Measurements from ENCODE around the gene CNTN1. TPM values are rescaled to one million over a fixed set of nuclear protein-coding genes. Genes with fewer than 3 reads are reported as not detected.

The CNTN1 gene
- total and polyA plus RNA-seq, 11 donors: 0.01 to 0.66 (median 0.20) TPM; not detected in 2

GRCh38 chr12:40834321-40834720 lies 142.1 kb downstream of the CNTN1 start:
- intact Hi-C loops (cut with DNase I): loop anchor here in 1 of 10 donors (10.0 kb wide), 1 partner anchor 60 kb away; no protein-coding TSS in a partner anchor
- WGBS, 4 donors: 71 to 80% (median 74%) methylated on average over 5 of the region's 5 CpGs
- DNase-seq (no peak), ATAC-seq (no peak)
- peaks cover 0 to 4% (median 0%) of the 10 kb centered on the region in 9 donors for H3K27me3 ChIP-seq
- no peak overlapping the region for H3K4me3 ChIP-seq
- H3K4me1 ChIP-seq: no peaks in the 10 kb centered on the region
- TF ChIP-seq, protein P1, sequence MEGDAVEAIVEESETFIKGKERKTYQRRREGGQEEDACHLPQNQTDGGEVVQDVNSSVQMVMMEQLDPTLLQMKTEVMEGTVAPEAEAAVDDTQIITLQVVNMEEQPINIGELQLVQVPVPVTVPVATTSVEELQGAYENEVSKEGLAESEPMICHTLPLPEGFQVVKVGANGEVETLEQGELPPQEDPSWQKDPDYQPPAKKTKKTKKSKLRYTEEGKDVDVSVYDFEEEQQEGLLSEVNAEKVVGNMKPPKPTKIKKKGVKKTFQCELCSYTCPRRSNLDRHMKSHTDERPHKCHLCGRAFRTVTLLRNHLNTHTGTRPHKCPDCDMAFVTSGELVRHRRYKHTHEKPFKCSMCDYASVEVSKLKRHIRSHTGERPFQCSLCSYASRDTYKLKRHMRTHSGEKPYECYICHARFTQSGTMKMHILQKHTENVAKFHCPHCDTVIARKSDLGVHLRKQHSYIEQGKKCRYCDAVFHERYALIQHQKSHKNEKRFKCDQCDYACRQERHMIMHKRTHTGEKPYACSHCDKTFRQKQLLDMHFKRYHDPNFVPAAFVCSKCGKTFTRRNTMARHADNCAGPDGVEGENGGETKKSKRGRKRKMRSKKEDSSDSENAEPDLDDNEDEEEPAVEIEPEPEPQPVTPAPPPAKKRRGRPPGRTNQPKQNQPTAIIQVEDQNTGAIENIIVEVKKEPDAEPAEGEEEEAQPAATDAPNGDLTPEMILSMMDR (IDR thresholded peaks at IDR 0.05): no peak
- TF ChIP-seq POLR2A (IDR thresholded peaks at IDR 0.05): no peak
- peaks cover 0 to 4% (median 0%) of the 10 kb centered on the region in 12 donors for H3K9me3 ChIP-seq
- H3K27ac ChIP-seq: no peak overlapping the region
- H3K36me3 ChIP-seq: no peaks in the 10 kb centered on the region

DNA sequence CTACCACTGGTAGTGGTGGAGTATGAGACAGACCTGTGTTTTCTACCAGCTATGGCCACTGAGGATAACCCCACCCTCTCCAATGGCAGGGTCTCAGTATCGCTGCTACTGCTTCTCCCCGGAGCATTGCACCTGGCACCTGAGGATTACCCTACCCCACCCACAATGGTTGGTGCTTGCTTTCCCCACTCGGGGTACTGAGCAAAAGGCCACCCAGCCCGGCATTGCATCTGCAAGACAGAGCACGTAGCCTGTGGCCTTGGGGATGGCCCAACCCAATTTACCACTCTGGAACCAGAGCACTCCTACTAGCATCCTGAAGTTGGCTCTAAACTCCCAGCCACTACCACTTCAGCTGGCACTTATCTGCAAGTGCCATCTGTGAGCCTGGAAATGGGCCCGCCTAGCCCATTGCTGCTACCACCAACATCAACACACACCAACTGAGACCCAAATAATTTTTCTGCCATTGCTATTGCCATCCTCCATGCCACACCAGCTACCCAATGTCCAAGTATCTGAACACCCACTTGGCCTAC lies 145.7 kb downstream of the CNTN1 start:
- no peak for ATAC-seq
- TF ChIP-seq POLR2A (IDR thresholded peaks at IDR 0.05): no peak
- TF ChIP-seq, protein P1 (IDR thresholded peaks at IDR 0.05): no peak
- Histone ChIP-seq H3K4me3 (no peak overlapping the region), H3K27ac (no peak overlapping the region), H3K4me1 (no peaks in the 10 kb centered on the region), H3K36me3 (no peaks in the 10 kb centered on the region), H3K27me3 (no peaks in the 10 kb centered on the region), H3K9me3 (peaks cover 0 to 12% (median 0%) of the 10 kb centered on the region in 12 donors)
- DNase-seq: no peak
- WGBS, 4 donors: 90 to 100% (median 97%) methylated on average over 3 to 6 of the region's 6 CpGs
- intact Hi-C loops (cut with DNase I): loop anchor here in 1 of 10 donors (10.0 kb wide), 1 partner anchor 57 kb away; no protein-coding TSS in a partner anchor

- 53 to 63% (median 56%) methylated on average over 3 of the region's 3 CpGs for WGBS, 4 donors
Observed at GRCh38 chr12:40843495-40843894, 151.3 kb downstream of the CNTN1 start.

DNA sequence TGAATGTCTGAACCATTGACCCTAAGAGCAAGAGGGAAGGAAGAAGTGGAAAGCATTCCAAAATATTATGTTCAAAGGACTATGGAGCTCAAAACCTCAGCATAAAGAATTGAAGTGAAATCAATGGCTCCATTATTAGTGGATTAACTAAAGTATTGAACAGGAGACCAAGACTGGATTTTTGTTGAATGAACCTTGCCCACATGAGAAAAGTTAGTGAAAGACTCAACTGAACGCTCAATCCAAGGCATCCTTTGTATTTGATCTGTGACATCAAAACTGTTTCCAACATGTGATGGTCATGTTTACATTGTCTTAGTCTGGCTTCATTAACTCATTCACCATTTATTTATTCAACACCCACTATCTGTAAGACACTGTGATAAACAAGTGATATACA lies 161.0 kb downstream of the CNTN1 start:
- WGBS, 4 donors: 37 to 68% (median 52%) methylated on average over 1 of the region's 1 CpG
- Histone ChIP-seq H3K9me3 (no peaks in the 10 kb centered on the region), H3K4me1 (no peaks in the 10 kb centered on the region), H3K36me3 (no peaks in the 10 kb centered on the region), H3K4me3 (no peak overlapping the region), H3K27ac (no peak overlapping the region), H3K27me3 (no peaks in the 10 kb centered on the region)
- TF ChIP-seq, protein P1 (IDR thresholded peaks at IDR 0.05): no peak
- no peak for TF ChIP-seq POLR2A (IDR thresholded peaks at IDR 0.05)
- intact Hi-C loops (cut with DNase I): no loop called here
- DNase-seq (no peak), ATAC-seq (no peak)

More at GRCh38 chr12:40843495-40843894, 151.3 kb downstream of the CNTN1 start:
- ATAC-seq (no peak), DNase-seq (no peak)
- Histone ChIP-seq H3K27ac (no peak overlapping the region), H3K9me3 (peaks cover 0 to 12% (median 0%) of the 10 kb centered on the region in 12 donors), H3K36me3 (no peaks in the 10 kb centered on the region), H3K4me1 (no peaks in the 10 kb centered on the region), H3K27me3 (no peaks in the 10 kb centered on the region), H3K4me3 (no peak overlapping the region)
- intact Hi-C loops (cut with DNase I): no loop called here
- TF ChIP-seq, protein P1 (IDR thresholded peaks at IDR 0.05): no peak
- no peak for TF ChIP-seq POLR2A (IDR thresholded peaks at IDR 0.05)
